MG63 (cell line): ENCODE measurements around the gene UBE2E3. TPM values are rescaled to one million over a fixed set of nuclear protein-coding genes. Genes with fewer than 3 reads are reported as not detected.

Experiments used
- DNase-seq: peaks from one replicate; pipeline ENCODE4 v3.0.0-alpha.2; 2020
- H3K27me3 ChIP-seq: fragments of 250-450 bp; sonication (Bioruptor Pico); 2 replicates; pipeline ENCODE4 v1.5.1; 2020; ENCODE audit warnings: mild to moderate bottlenecking, moderate library complexity
- H3K36me3 ChIP-seq: fragments of 250-450 bp; sonication (Bioruptor Pico); 2 replicates; pipeline ENCODE4 v1.5.1; 2020; ENCODE audit warnings: mild to moderate bottlenecking, moderate library complexity
- H3K4me3 ChIP-seq: fragments of 250-450 bp; sonication (Bioruptor Pico); 2 replicates; pipeline ENCODE4 v1.5.1; 2020; ENCODE audit warnings: mild to moderate bottlenecking, moderate library complexity
- H3K9me3 ChIP-seq: fragments of 250-450 bp; sonication (Bioruptor Pico); 2 replicates; pipeline ENCODE4 v1.5.1; 2020; ENCODE audit warnings: mild to moderate bottlenecking, moderate library complexity
- total RNA-seq: library from RNA; depleted of rRNA; stranded (reverse); fragments of >200 nt; shearing (Covaris generic); gene quantifications from 2 replicates; pipeline ENCODE4 v1.2.3, GENCODE V29; 2014; ENCODE audit warnings: low replicate concordance

The UBE2E3 gene
- total RNA-seq, 1 experiment from 2014 or later, result 126 TPM

DNA sequence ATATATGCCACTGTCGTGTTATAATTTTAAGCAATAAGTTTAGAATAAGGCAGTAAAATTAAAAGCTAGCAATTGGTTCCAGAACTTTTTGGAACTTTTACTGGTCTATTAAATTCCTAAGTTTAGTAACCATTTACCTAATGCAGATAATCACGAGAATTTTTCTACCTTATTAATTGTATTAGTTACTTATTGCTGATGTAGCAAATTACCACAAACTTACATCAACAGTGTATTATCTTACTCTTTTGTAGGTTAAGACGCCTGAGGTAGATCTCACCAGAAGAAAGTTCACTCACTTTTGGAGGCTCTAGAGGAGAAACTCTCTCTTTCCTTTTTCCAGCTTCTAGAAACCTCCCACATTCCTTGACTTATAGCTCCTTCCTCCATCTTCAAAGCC lies 14.0 kb upstream of the UBE2E3 start:
- Histone ChIP-seq H3K4me3 (no peak overlapping the region), H3K27me3 (no peaks in the 10 kb centered on the region), H3K9me3 (no peaks in the 10 kb centered on the region; the same call in 1 of the 2 replicates), H3K36me3 (no peaks in the 10 kb centered on the region)
- DNase-seq, result no peak

DNA sequence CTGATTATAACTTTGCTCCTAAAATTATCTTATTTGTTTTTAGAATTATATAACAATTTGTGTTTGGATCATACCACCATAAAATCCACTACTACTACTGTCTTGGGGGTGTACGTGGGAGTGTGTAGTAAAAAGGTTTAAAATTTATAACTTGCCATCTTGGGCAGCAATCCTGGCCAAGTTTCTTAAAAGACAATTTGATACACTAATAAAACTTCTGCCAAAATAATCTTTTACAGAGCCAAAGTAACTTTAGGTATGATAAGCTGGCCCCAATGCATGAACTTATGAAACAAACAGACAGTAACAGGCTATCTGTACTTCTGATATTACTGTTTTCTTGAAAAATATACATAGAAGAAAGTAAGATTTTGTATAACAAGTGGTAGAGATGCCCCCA lies 11.3 kb upstream of the UBE2E3 start:
- no peaks in the 10 kb centered on the region for H3K36me3 ChIP-seq
- no peak for DNase-seq
- no peaks in the 10 kb centered on the region for H3K9me3 ChIP-seq
- no peak overlapping the region for H3K4me3 ChIP-seq
- H3K27me3 ChIP-seq, result no peaks in the 10 kb centered on the region

DNA sequence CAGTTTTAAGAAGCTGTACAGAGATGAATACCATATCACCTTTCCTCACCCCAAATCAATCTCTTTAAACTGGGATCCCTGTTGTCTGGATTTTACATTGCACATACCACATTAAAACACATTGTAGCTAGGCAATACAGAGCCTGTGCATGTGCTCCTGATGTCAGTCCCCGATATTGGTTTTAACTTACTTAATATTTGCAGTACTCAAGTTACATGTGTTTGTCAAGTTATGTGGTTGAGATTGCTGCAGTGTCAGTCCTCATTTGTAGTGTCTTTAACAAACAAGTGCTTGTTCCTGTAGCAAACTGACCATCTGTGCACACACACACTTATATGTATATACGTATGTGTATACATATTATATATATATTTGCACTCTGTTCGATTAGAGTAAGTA lies 10.4 kb upstream of the UBE2E3 start:
- Histone ChIP-seq H3K4me3 (no peak overlapping the region), H3K9me3 (no peaks in the 10 kb centered on the region), H3K36me3 (no peaks in the 10 kb centered on the region), H3K27me3 (no peaks in the 10 kb centered on the region)
- DNase-seq, result no peak

DNA sequence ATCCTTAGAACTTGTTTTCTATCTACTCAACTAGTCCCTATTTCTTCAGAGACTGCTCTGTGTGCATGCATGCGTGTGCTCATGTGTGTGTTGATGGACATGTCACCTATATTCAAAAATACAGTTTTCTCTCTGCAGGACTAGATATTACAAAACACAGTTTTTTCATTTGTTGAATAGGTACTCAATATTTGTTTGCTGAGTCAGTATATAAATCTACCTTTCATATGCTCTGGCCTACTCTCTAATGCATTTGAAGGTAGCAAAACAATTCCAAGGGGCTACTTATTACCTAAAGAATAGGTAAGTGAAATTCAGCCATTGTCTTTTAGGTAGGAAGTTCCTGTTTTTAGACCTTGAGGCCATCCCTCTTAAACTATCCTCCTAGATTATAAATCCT lies 8.6 kb upstream of the UBE2E3 start:
- no peaks in the 10 kb centered on the region for H3K9me3 ChIP-seq
- H3K4me3 ChIP-seq, result no peak overlapping the region
- H3K27me3 ChIP-seq, result no peaks in the 10 kb centered on the region
- H3K36me3 ChIP-seq, result no peaks in the 10 kb centered on the region
- no peak for DNase-seq

DNA sequence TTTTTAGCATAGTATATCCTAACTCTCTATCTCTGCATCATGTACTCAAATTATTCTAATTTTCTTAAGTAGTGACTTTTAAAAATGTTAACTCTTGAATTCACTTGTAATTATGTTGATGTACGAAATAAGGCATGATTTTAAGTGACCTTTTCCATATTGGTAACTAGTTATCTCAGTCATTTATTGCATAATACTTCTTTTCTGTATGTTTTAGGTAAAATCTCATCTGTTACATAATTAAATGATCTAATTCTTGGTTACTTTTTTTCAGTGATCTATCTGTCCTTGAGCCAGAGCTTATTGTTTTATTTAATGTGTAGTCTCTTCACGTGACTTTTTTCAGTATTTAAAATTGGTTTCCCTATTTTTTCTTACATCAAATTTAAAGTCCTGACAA lies 4.8 kb upstream of the UBE2E3 start:
- Histone ChIP-seq H3K4me3 (no peak overlapping the region), H3K9me3 (no peaks in the 10 kb centered on the region)
- DNase-seq, result no peak

DNA sequence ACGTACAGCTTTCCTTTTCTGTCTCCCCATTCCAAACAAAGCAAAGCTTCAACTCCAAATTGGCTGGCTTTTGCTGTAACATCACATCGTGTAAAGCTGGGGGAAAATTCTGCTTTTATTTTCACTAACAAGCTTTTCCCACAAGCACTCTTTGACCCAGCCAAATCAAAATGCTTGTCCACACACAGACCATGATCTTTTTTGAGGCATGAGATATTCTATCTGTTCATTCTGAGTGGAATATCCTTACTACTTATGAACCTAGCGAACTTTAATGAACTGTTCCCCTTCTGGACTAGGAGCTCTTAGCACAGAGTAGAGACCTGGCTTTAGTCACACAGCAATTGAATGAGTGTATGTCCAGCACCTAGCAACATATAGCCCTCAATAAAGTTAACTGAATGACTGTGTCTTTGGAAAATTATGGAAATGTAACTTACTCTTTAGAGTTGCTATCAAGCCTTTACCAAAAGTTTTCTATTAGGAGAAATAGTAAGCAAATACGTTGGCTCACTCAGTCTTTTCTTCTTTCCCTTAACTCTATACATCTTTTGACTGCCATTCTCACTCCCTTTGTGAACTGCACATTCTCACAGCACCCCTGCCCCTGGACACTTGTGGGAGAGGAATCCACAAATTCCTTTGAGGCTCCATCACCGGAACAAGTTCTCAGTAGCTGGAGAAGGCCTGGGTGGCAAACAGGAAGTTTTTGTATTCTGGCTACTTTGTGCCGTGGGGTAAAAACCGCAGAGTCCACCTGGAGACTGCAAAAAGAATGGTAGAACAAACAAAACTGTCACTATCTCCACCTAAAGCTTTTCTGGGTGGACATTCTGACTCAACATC lies 1.3 kb upstream of the UBE2E3 start:
- DNase-seq, result peak; percentile 9
- no peaks in the 10 kb centered on the region for H3K27me3 ChIP-seq
- no peak overlapping the region for H3K4me3 ChIP-seq
- peaks cover 20% of the 10 kb centered on the region for H3K36me3 ChIP-seq
- no peaks in the 10 kb centered on the region for H3K9me3 ChIP-seq

More for the DNA sequence above, 4.8 kb upstream of the UBE2E3 start:
- H3K36me3 ChIP-seq, result no peaks in the 10 kb centered on the region
- no peaks in the 10 kb centered on the region for H3K27me3 ChIP-seq

DNA sequence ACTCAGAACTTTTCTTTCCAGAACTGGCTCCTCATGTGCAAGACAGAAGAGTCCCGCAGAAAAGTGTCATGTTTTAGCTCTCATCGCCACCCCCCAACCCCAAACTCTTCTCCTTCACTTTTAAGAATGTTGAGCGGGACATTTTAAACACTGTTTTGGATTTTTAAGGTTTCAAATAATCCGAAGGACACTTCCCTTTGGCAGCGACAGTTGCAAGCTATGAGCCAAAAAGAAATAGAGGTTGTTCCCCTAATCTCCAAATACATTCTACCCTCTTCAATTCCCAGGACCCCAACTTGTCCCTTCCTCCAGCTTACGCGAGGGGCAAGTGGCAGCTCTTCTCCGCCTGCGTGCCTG lies 678 bp upstream of the UBE2E3 start:
- Histone ChIP-seq H3K27me3 (no peaks in the 10 kb centered on the region), H3K36me3 (peaks cover 24% of the 10 kb centered on the region), H3K9me3 (no peaks in the 10 kb centered on the region), H3K4me3 (peak overlapping the region; percentile 48)
- no peak for DNase-seq

DNA sequence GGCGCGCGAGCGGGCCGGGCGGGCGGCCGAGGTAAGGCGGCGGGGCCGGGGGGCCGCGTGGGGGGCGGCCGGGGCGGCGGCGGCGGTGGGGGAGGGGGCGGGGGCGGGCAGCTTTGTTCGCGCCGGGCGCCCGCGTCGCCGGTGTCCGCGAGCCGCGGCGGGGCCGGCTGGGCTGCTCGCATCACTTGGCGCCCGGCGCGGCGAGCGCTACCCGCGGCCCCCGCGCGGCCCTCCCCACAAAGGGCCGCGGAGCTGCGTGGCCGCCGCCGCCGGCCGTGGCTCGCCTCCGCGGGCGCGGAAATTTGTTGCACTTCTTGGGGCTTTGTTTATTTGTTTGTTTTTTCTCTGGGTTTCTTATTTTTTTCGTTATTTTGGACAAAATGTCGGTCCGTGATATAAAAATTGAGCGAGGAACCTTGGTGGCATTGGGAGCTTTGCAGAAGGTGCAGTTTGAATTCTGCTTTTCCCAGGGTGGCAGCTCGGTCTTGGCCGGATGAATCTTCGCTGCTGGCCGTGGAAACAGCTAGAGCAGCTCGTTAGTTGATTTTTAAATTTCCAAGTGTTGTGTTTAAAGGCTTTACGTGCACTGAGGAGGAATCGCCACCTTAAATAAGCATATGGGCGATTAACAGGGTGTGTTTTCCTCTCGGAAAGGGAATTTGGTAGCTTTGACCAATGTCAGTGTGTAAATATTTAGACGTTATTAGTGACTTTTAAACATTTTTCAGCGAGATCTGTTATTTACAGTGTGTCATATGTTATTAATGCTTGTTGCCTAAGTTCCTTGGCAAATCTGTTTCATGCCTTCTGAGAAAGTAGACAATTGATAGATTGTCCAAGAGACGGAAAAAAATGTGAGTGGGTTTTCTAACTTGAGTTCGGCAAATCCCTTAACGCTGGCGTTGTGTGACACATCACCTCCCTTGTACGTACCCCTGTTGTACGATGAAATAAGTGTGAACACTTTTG lies 822 bp downstream of the UBE2E3 start:
- Histone ChIP-seq H3K9me3 (no peaks in the 10 kb centered on the region), H3K36me3 (peaks cover 28% of the 10 kb centered on the region), H3K27me3 (no peaks in the 10 kb centered on the region), H3K4me3 (peak overlapping the region; percentile 78)
- DNase-seq, result peak; percentile 29

DNA sequence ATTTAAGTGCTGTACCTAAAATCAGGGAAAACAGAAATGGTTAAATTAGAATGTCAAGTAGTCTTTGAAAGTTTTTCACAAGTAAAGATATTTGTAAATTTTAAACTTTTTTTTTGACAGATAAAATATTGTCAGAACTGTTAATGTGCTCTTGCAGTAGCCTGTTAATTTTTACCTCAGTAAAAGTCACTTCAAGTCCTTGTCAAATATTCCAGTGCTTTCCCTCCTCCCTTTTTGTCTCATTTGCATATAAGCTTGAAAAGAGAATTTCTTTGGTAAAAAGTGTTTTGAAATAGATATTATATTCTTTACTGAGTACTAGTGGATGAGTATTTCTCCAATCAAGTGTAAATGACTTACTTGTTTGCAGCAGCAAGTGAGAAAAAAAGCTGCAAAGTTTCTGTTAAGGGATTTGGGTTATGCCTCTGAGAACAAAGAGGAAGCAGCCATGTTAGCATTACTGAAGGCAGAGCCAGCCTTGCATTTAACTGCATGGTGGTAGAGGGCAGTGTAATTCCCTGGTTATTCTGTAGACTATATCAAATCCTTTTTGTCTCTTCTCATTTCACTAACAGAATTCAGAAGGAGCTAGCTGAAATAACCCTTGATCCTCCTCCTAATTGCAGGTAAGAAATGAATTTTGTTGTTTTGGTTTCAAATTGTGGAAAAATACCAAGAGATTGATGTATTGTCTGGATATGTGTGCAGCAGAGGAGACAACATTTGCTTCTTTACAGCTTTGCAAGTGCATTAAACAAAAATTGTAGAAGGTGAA lies 3.2 kb downstream of the UBE2E3 start:
- Histone ChIP-seq H3K27me3 (no peaks in the 10 kb centered on the region), H3K4me3 (no peak overlapping the region), H3K9me3 (no peaks in the 10 kb centered on the region), H3K36me3 (peaks cover 28% of the 10 kb centered on the region)
- DNase-seq, result peak; percentile 18

DNA sequence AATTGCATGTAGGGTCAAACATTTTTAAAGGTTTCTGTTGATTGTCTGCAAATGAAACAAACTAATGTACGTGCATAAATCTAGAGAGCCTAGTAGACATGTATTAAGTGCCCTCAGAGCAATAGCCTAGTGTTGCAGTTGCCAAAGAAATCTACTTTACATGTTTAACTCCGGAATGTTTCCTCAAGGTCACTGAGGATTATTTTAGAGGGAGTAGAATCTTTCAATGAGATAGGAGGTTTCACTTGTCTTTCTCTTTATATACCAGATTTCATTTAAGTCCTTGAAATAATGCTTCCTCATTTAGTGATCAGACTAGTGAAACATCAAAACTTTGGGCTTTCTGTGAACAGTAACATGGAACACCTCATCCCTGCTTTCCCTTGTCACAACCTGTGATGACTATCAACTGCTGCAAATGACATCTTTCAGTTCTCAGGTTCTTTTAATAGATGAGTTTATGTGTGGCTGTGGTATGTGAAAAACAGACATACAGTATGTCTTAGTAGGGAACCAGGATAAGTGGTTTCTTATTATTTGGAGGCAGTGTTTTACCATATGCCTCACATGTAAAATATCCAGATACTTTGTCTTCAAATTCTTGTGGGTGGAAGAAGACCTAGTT lies 5.5 kb downstream of the UBE2E3 start:
- Histone ChIP-seq H3K36me3 (peaks cover 34% of the 10 kb centered on the region), H3K9me3 (no peaks in the 10 kb centered on the region), H3K4me3 (no peak overlapping the region), H3K27me3 (no peaks in the 10 kb centered on the region)
- DNase-seq, result no peak

DNA sequence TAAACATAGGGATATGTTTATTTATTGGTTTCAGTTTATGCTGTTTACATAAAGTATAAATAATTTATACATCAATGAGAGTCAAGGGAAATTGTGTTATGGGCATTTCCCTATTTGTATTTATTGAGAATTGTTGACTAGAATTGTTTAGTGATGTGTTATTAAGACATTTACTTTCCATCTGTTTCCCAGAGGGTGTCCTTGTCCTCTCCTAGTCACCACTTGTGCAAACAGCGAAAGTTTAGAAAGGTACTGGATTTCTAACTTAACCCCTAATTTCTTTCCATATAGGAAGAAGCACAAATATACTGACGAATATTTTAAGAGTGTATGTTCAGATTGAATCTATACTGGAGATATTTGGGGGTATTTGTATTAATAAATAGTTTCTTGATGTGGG lies 6.7 kb downstream of the UBE2E3 start:
- Histone ChIP-seq H3K36me3 (peaks cover 35% of the 10 kb centered on the region), H3K9me3 (no peaks in the 10 kb centered on the region), H3K27me3 (no peaks in the 10 kb centered on the region), H3K4me3 (no peak overlapping the region)
- no peak for DNase-seq

DNA sequence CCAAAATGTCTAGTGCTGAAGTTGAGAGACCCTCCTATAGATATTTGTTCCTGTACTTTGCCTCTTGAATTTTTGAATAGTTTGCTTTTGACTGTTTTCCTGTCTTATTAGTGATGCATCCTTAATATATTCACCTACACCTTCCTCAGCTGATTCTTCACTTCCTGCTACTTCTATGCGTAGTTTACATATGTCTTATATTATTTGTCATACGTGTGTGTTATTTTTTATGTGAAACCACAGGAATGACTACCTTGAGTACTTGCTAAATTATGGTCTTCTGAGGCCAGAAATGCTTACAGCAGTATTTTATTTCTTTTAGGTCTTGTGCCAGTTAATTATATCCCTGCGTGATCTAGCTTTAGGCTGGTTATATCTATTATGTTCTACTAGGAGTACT lies 9.9 kb downstream of the UBE2E3 start:
- Histone ChIP-seq H3K27me3 (no peaks in the 10 kb centered on the region), H3K9me3 (no peaks in the 10 kb centered on the region), H3K36me3 (peaks cover 11% of the 10 kb centered on the region), H3K4me3 (no peak overlapping the region)
- DNase-seq, result no peak

DNA sequence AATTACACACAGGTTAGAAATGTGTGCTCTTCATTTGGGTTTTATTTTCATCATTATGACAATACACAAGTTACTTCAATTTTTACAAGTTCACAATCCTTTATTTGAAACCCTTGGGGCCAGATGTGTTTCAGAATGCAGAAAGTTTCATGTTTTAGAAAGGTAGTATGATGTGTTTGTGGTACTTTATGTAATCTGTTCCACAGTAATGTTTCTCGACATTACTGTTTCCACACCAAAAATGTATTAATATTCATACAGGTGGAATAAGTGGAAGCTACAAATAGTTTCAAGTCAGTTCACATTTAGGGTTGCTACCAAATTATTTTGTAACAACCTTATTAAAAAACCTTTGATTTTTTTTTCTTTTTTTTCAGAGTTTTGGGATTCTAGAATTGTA lies 10.4 kb downstream of the UBE2E3 start:
- Histone ChIP-seq H3K36me3 (peaks cover 11% of the 10 kb centered on the region), H3K27me3 (no peaks in the 10 kb centered on the region), H3K9me3 (no peaks in the 10 kb centered on the region), H3K4me3 (no peak overlapping the region)
- DNase-seq, result no peak

DNA sequence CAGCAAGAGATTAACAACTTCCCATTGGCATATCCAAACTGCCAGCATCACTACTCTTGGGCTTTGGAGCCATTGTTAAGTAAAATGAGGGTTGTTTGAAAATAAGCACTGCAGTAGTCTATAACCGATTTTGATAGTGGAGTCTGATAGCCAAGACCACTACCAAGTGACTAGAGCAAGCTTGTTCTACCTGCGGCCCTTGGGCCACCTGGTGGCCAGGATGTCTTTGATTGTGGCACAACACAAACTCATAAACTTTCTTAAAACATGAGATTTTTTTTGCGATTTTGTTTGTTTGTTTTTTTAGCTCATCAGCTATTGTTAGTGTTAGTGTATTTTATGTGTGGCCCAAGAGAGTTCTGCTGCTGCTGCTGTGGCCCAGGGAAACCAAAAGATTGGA lies 11.0 kb downstream of the UBE2E3 start:
- no peak for DNase-seq
- Histone ChIP-seq H3K4me3 (no peak overlapping the region), H3K36me3 (peaks cover 14% of the 10 kb centered on the region)

DNA sequence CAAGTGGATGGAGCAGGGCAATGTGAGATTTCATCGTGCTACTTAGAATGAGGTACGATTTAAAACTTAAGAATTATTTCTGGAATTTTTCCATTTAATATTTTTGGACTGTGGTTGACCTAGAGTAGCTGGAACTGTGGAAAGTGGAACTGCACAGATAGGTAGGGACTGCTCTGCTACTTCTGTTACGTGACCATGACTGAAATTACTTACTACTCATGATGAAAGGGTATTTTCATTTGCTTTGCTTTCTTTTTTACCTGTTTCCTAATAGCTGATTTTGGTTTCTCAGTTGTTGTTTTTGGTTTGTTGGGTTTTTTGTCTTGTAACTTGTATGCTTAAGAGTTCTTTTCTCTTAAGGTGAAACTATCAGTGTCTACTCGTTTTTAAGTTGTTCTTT lies 11.4 kb downstream of the UBE2E3 start:
- no peak for DNase-seq
- Histone ChIP-seq H3K36me3 (peaks cover 15% of the 10 kb centered on the region), H3K9me3 (no peaks in the 10 kb centered on the region)

More for the DNA sequence above, 11.0 kb downstream of the UBE2E3 start:
- Histone ChIP-seq H3K9me3 (no peaks in the 10 kb centered on the region), H3K27me3 (no peaks in the 10 kb centered on the region)

DNA sequence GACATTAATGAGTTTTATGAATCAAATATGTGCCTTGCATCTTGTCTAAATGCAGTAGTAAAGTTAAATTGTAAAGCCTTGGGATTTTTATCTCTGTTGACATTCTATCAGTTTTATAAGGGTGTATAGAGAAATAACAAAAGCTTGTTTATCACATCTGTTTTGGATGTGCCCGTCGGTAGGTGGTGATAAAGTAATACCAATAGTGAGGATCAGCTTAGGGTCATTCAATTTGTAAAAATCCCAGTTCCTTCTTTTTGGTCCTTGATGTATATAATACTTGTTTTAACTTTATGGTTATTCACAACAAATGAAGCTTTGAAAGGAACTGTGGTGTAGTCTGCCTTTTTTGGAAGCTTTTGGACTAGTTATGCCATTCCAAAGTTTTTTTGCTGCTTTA lies 12.6 kb downstream of the UBE2E3 start:
- no peak overlapping the region for H3K4me3 ChIP-seq
- no peaks in the 10 kb centered on the region for H3K27me3 ChIP-seq
- H3K36me3 ChIP-seq, result peaks cover 15% of the 10 kb centered on the region
- no peak for DNase-seq
- H3K9me3 ChIP-seq, result no peaks in the 10 kb centered on the region

More for the DNA sequence above, 11.4 kb downstream of the UBE2E3 start:
- Histone ChIP-seq H3K27me3 (no peaks in the 10 kb centered on the region), H3K4me3 (no peak overlapping the region)
